SK-N-DZ (cell line): Measurements from ENCODE around the gene NAA10.

Source experiments
- DNase-seq: peaks from one replicate; pipeline ENCODE4 v3.0.0-alpha.2; 2015; ENCODE audit warnings: low spot score

The NAA10 gene

GRCh38 chrX:153909024-153909979 lies 25.5 kb downstream of the NAA10 start:
- DNase-seq: peak; percentile 76

DNA sequence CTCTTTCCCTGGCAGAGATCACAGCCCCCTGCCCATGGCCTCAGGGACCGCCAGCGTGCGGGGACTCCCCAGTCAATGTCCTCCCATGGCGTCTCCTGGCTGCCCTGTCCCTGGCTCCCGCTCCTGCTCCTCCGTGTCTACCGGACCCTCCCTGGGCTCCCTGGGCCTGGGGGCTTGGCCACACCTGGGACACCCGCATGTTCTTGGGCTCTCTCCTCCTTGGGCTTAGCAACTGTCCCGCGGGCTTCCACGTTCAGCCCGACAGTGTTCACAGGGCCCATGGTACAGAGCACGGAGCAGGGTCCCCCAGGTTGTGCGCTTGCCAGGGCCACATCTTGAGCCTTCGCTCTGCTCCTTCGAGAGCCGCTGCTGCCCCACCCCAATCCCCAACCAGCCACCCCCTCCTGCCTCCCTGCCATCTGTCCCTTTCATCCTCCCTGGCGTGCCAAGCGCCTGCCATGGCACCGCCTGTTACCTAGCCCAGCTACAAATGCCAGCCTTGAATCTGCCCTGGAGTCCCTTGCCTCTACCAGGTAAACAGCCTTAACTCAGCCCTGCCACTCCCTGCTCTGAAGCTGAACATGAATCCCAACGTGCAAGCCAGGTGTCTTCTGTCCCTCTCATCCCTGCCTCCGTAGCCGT lies 26.5 kb downstream of the NAA10 start:
- DNase-seq: no peak

DNA sequence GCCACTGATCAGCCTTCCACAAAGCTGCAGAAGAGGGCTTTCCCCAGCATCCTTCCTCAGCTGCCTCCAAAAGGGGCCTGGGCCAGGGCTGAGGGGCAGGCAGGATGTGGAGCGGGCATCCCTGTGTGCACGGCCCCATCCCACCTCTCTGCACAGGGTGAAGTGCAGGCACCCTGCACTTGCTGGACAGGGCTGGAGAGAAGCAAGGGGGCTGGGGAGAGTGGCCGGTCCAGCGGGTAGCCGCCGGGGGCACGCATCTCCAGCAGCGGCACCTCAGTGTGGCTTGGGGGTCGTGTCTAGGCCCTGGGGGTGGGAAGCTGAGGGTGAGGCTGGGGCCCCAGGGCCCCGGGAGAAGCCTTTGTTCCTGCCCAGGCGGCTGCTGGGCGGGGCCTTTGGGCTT lies 27.4 kb downstream of the NAA10 start:
- no peak for DNase-seq

GRCh38 chrX:153906126-153906917 lies 28.5 kb downstream of the NAA10 start:
- DNase-seq: no peak

- DNase-seq: no peak
These were observed 29.2 kb downstream of the NAA10 start for GRCh38 chrX:153905481-153906095.

DNA sequence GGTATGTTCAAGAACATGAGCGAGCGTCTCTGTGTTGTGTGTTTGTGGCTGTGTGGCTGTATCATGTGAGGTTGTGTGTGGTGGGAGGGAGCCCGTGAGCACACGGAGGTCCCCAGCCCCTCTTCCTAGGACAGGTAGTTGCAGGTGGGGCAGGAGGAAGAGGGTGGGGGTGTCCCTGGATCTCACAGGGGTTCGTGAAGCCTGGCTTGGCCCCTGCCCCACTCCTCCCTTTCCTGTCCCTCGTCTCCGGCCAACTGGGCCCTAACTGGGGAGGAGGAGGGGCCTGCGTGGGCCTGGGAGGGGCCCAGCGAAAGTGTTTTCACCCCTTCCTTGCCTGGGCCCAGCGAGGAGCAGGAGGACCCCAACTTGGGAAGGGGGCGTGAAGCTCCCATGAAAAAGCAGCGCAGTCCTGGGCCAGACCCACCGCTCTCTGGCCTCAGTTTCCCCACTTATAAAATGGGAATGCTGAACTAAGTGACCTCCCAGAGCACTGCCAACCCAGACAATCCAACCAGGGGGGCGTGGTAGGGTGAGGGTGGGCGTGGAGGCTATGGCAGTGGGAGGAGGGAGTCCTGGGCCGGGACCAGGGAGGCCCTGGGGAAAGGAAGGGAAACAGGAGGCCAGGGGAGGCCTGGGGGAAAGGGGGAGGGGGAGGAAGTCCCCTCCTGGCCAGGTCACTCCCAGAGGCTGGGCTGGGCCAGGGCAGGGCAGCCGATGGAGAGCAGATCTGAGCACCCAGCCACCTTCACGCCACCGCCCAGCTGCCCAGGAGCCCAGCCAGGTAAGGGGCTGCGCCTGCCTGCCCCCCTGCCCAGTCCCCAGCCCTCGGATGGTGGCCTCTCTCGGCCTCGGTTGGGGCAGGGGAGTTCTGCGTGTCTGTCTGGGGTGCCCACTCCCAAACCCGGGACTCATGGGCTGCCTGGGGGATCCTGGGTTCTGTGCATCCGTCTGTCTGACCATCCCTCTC lies 30.6 kb downstream of the NAA10 start, which contains the start of gene AVPR2:
Gene AVPR2, plus strand, starts transcription at position 683 of the 967 bp plus-strand sequence. CDS start 473 bp downstream, outside the sequence.
- peak; percentile 10 for DNase-seq

DNA sequence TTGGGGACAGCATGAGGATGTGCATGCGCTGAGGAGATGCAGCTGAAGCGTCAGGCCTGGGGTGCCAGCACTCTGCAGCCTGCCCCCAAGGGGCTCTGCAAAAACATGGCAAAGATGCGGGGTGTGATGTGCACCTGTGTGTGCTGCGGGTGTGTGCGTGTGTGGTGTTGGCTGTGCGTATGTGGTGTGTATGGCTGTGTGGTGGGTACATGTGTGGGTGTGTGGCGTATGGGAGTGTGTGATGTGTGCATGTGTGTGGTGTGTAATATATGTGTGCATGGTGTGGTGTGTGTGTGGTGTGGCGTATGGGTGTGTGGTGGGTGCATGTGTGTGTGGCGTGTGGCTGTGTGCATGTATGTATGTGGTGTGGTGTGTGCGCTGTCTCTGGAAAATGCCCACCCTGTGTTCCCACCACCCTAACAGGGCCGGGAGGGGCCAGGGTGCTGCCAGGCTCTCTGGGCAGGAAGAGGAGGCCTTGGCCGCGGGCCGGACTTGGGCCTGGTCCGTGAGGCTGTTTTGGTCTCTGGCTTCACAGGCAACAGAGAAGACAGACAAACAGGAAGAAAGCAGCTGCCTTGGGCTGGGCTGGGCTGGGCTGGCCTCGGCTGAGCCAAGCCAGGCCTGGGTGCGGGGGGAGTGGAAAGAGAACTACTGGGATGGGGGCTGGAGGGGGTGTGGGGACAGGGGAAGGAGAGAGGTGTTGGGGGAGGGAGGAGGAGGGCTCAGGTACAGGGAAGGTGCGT lies 31.4 kb downstream of the NAA10 start:
- no peak for DNase-seq

GRCh38 chrX:153902385-153902784 lies 32.5 kb downstream of the NAA10 start:
- no peak for DNase-seq

DNA sequence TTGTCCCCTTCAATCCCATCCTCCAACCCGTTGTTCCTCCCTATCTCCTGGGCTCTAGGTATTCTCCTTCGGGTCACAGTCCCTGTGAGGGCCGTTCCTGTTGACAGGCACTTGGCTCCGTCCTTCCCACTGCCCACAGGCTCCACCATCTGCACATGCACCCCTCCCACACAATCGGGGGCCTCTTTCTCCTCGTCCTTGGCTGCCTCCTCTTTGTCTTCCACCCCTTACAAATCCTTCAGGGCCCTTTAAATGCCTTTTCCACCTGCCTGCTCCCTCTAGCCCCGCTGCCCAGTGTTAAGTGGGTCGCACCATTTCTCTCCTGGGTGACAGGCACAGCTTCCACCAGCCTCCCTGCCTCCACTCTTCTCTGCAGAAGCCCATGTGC lies 33.1 kb downstream of the NAA10 start:
- DNase-seq: no peak

DNA sequence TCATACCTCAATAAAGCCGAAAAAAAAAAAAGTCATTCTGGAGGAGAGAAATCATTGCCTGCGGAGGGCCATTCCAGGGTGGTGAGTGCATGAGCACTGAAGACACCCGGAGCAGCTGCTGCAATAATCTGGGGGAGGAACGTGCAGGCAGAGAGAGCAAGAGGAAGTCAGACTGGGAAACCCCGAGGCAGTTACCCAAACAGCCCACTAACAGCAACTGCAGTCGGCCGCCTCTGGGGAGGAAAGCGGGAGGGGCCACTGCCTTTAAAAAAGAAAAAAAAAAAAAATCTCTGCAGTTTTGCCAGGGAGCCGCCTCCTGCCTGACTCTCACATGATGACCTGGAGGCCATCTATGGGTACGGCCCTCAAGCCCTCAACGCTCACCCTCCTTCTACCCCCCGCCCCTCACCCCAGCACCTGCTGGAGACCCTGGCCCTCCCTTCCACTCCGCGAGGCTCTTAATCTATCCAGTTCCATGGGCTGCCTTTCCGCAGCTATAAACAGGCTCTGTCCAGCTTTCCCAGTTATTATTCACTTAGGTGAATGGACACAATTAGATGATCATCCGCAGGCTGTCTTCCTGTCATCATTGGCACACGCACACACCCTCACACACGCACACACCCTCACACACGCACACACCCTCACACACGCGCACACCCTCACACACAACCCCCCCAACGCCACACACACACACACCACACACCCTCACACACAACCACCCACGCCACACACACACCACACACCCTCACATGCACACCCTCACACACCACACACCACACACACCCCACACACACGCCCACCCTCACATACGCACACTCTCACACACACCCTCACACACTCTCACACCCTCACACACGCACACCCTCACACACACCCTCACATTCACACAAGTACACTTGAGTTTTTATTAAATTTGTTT lies 33.7 kb downstream of the NAA10 start:
- peak; percentile 58 for DNase-seq

DNA sequence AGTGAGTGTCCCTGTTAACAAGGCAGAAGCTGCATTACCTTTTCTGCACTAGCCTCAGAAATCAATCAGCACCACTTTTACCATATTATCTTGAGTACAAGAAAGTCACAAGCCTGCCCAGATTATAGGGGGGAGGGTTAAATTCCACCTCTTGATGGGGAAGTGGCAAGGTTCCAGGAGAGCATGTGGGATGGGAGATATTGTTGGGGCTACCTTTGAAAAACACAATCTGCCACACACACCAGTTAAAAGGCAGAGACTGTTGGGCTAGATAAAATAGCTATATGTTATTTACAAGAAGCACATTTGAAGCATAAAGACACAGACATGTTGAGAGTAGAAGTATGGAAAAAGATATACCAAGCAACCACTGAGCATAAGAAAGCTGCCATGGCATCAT lies 36.9 kb downstream of the NAA10 start:
- no peak for DNase-seq

- no peak for DNase-seq
These were observed 45.7 kb downstream of the NAA10 start for GRCh38 chrX:153889123-153889522.

DNA sequence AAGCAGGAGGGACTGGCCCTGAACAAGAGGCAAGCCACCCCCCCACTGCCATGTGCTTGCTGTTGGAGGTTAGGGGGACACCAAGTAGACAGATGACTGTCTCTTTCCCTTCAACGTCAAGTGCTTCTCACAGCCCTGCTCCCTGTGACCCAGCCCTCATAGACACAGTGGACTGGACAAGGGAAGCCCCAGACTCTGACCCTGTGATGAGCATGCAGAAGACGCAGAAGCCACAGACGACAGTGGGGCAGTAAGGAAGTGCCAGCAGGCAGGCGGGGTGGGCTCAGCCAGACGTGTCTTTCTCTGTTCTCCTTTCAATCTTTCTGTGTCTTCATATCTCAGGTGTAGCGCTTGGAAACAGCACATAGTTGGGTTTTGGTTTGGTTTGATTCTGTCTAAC lies 46.5 kb downstream of the NAA10 start:
- DNase-seq: no peak

DNA sequence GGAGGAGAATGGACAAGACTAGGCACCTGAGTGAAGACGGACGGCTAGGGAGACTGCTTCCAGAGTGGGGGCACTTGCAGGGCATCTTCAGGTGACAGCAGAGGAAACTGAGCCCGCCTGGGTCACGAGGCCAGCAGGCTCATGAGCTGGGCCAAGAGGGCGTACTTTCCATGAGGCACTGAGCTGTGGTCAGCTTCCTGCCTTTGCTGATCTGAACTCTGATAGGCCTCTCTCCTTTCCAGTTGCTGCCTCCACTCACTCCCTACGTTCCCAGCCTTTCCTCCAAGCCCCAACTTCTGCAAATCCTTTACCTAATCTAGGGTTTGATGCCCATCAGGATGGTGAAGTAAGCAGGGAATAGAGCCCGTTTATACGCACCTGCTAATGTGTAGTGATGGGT lies 47.5 kb downstream of the NAA10 start:
- no peak for DNase-seq

GRCh38 chrX:153886915-153887314 lies 47.9 kb downstream of the NAA10 start:
- DNase-seq: no peak

DNA sequence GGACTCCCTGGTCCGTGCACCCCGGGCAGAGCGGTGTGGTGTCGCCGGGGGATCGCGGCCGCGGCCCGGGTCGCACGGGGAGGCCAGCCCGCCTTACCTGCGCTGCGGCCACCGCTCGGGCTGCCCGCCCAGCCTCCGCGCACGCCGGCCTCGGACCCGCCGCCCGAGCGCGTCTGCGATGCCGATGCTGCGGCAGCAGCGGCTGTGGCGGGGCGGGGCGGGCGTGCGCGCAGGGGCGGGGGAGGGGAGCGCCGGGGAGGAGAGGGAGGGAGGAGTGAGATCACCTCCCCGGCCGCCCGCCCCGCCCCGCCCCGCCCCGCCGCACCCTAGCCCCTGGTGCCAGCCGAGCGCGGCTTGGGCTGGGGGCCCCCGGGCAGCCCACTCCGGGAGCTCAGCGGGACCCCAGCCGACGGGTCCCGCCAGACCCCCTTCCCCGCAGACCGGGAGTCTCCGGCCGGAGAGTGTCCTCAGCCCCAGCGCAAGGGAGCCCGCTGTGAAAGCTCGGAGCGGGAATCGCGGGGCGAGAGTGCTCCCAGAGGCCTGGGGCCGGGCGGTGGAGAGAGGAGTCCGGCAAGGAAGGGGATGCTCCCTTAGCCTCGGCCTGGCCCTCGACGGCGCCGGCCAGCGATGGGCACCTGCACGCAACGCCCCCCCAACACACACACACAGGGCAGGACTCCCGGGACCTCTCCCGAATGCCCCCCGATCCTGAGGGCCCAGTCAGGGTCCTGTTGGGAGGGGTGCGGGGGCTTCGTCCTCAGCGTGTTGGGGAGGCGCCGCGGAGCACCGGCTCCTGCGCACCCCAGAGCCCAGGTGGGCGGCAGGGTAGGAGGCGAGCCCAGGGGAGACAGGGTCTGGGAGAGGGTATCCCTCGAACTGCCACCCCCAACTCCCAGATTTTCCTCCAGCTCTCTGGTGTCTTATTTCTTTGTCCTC lies 48.6 kb downstream of the NAA10 start, which contains the start of gene L1CAM:
Gene L1CAM, minus strand, starts transcription at position 206 of the 936 bp plus-strand sequence. CDS start 10,337 bp downstream, outside the sequence.
- DNase-seq: no peak

DNA sequence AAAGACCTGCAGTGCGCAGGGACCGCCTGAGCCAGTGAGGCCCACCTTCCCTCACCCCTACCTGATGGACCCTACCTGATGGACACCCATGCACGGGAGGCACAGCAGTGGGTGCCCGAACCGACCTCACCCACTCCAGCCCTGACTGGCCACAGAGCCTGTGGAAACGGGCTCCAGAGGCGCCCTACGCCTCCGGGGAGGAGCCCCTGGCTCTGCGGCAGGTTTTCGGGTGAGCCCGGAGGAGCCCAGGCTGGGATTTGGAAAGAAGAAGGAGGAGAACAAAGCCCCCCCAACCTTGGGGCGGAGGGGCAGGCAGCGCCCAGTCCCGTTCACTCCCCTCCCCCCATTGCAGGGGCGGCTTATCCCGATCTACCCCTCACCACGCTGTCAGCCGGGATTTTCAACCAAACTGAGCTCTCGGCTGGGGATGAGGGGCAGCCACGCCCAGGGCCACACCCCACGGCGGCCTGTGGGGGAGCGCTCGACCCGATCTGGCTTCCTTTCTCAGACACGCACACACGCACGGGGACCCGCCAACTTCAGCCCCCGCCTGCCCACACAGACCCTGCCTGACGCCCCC lies 49.5 kb downstream of the NAA10 start:
- DNase-seq: no peak
